Left cardiac atrium (tissue), 4 donors: Measurements from ENCODE around the gene PLXND1. TPM values are rescaled to one million over a fixed set of nuclear protein-coding genes. Genes with fewer than 3 reads are reported as not detected.
A peak's percentile ranks its signal among the peaks of the same experiment; 100 is the strongest.

Experiments
- ATAC-seq, 2 donors: fragments of 200-7000 bp; cut with Tn5 transposase; one replicate each; pipeline ENCODE4 v1.9.1; 2020; ENCODE audit warnings: mild to moderate bottlenecking in 2 of 2, moderate library complexity in 2 of 2
- DNase-seq: peaks from one replicate; pipeline ENCODE4 v3.0.0-alpha.2; 2020
- intact Hi-C, 2 donors: fragments of 100-400 bp; cut with DNase I; formaldehyde crosslinking; loops; one replicate each; pipeline versions ENCODE4 v1.14.1 to v1.15.1; 2022 to 2023
- total RNA-seq, 2 donors: library from RNA; stranded (reverse); fragmentation: NEBNext Ultra II Directional; extraction: Animal tissue kit (Norgen Biotek cat#: 25700); gene quantifications; one replicate each; pipeline ENCODE4 v1.2.1, GENCODE V29; 2021
- donor health status: DM: no; HTN: yes; CAD: no.
- donor health status: DM: no; HTN: yes; CAD: no; lungs with severe emphysema.
- donor health status: DM: yes; HTN: yes; CAD: no.
- donor health status: Dilated cardiomyopathy.

Gene PLXND1
- total RNA-seq, 2 donors from 2014 or later = 106 to 112 TPM

DNA sequence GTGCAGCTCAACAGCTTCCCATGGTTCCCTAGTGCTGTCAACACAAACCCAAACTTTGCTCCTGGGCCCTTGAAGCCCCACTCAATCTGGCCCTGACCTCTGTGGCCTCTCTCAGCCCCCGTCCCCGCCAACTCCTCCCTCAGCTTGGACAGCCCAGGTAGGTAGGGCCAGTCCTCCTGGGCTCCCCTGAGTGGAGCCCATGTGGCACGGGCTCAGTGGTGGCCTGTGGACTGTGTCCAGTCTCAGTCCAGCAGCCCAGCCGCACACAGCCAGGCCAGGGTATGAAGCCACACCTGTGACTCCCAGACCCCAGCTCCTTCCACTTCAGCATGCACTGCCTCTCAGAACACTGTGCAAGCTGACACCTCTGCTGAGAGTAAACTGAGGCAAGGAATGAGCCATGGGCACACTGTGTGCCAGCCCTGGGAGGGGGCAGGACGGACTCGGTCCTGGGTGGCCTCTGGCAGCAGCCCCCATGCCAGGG, 11.5 kb downstream of the PLXND1 start:
- intact Hi-C loops = no loop called here
- no peak for ATAC-seq
- no peak for DNase-seq

DNA sequence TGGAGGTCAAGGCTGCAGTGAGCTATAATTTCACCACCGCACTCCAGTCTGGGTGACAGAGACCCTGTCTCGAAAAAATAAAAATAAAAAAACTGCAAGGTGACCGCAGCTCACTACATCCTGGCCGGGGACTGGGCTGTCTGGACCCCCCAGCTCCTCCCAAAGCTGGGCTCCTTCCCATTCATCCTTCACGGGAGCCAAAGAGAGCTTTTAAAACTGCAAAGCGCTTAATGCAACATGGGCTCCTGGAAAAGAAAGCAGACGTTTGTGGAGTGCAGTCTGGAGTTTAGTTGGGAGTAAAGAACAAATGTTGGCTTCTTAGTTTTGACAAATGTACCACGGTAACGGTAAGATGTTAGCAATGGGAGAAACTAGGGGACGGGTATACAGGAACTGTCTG, 12.1 kb downstream of the PLXND1 start:
- ATAC-seq (no peak), DNase-seq (no peak)

DNA sequence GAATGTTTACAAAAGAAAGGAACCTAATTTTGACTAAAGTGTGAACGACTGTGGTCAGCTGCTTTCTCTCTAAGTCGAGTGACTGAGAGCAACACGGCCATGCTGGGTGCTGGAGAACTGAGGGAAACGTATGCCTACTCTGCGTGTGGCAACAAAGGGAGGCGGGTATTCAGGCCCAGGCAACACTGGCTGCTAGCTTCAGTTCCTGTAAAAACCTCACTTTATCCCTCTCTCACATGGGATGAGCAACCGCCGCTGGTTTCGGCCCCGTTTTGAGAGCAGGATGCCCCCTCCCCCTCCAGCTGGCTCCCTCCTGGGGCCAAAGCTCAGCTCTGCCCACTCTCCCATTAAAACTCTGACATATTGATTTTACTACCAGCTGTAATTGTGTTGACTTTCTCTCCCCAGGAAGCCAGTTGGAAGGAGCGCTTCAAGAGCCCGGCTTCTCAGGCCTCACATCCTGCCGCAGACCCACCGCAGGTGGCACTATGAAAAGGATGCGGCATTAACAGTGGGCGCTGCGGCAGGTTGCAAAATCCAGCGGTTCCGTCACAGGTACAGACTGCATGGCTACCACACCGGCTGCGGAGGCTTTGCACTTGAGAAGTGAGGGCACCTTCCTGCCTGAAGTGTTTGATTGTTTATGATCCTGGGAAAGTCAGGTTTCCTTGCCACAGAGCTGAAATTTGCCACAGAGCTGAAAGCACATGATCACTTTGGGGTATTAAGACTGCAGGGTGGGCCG, 12.7 kb downstream of the PLXND1 start:
- DNase-seq (no peak), ATAC-seq (no peak)
- intact Hi-C loops = no loop called here

More for the DNA sequence above, 12.1 kb downstream of the PLXND1 start:
- intact Hi-C loops = no loop called here

DNA sequence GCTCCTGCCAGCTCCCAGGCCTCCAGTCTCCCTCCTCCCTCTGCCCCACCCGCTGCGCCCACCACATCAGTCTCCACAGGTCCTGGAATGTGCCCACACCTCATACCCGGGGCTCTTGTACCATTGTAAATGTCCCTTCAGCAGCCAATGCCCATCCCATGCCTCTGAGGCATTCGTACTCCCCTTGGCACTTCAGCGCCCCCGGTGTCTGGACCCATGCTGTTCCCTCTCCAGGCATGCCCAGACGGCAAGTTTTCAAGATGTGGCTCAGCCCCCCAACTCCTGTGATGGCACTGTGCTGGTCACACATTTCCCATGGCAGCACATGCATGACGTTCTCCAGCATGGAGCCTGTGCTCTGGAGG, 13.3 kb downstream of the PLXND1 start:
- intact Hi-C loops = no loop called here
- DNase-seq = no peak
- ATAC-seq = no peak

DNA sequence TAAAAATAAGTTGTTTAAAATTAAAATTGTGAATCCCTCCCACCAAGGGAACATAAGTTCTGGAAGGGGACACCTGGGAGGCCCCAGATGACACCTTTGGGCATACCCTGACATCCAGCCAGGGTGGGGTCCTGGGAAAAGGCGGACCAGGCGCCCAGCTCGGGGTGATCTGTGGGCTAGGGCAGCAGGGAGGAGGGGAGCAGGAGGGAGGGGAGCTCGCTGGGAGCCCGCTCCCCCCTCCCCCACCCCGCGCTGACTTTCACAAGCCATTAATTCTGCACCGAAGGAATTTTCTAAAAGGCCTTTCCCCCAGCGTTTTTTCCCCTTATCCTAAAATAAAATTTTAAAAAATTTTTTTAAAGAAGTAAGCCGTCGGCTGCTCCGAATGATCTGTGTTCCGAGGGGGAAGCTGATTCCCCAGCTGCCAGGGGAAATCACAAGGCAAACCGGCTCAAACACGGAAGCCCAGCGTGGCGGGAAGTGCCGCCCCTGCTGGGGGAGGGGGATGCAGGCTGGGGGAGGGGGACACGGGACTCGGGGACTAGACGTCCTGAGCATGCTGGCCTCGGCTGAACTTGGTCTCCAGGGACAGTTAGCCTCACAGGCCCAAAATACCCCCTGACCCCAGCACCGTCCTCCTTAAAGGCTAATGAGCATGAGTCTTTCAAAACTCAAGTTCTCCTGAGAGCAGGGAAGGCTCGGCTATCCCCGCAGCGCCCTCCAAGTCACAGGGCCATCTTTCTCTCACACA, 13.9 kb downstream of the PLXND1 start:
- DNase-seq = peak; percentile 80
- intact Hi-C loops = no loop called here

DNA sequence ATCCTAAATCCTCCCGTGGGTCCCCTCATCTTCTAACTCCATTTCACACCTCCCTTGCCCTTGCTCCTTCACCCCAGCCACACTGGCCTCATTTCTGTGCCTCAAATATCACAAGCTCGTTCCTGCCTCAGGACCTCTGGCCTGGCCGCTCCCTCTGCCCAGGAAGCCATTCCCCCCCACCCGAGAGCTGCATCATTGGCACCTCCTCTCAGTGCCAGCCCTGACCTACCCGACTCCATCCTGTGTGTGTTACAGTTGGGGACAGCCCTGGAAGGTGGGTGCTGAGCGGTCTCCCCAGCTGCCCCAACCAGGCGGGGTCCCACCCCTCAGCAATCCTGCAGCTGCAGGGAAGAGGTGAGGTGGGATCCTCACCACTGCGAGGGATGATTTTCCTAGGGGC, 14.5 kb downstream of the PLXND1 start:
- ATAC-seq = no peak
- intact Hi-C loops = no loop called here
- DNase-seq = no peak

More for the DNA sequence above, 13.9 kb downstream of the PLXND1 start:
- peak; percentile 9 to 28 for ATAC-seq

DNA sequence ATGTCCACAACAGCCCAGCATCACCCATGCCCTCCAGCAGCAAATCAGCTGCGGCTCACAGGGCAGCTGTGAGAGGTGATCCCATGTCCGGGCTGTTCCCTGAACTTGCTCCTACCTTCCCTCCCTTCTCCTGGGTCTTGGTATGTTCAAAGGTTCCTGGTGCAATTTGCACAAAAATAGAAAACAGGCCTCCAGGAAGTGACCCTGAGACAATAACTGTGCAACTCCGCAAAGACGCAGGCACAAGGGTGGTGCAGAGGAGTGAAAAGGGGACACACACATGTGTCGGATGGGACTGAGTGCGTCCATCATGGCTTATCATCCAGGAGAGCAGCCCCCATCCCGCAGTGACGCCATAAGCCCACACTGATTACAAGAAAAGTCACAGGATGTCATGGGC, 16.3 kb downstream of the PLXND1 start:
- no peak for DNase-seq
- no peak for ATAC-seq
- intact Hi-C loops = no loop called here

DNA sequence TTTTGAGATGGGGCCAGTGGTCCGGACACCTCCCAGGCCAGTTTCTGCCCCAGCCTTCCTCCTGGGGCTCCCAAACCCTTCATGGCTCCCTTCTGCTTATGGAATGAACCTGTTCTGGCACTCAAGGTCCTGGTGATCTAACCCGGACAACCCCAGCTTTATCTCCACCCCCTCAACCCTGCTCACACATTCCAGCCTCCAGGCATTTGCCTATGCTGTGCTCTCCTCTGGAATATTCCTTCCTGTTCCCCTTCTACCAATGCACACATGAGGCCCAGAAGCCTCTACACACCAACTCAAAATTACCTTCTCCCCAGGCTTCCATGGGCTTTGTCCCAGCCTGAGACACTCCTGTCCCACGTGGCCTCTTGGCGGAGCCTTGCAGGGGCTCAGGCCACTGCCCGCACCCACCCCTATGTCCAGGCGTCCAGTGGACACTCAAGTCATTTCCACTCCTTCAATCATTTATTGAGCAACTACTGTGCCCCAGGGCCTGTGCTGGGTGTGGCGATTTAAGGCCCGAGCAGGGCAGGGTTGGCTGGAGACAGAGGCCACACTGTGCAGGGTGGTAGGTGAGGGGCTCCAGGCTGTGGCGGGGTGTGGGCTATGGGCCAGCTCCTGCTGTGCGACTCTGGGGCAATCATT, 18.8 kb downstream of the PLXND1 start:
- DNase-seq (no peak), ATAC-seq (no peak)
- intact Hi-C loops = no loop called here

DNA sequence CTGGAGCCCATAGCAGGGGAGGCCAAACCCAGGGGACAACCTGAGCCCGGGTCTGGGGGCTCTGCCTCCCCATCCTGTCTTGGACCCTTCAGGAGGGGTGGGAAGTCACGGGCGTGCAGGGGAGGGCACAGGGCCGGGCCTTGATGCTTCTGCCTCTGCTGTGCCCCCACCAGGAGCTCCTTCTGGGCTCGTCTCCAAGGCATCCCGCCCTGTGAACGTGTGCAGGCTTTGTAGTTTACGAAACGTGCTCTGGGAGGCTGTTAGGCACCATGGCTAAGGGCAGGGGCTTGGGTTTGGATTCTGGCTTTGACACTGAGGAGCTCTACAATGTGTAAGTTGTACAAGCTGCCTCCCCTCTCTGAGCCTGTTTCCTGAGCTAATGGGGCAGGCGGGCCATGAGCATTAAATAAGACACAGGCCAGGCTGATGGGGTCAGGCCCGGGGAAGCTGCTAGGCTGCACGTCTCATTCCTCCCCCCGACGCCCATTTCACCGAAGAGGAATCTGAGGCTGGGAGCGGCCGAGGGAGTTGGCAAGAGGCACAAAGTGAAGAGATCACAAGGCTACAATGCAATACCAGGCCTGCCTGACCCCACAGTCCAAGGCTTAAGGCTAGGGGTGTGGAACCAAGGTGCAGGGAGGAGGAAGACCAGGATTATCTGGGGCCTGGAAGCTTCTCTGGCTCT, 19.6 kb downstream of the PLXND1 start:
- DNase-seq = peak; percentile 72
- ATAC-seq = no peak
- intact Hi-C loops = no loop called here

DNA sequence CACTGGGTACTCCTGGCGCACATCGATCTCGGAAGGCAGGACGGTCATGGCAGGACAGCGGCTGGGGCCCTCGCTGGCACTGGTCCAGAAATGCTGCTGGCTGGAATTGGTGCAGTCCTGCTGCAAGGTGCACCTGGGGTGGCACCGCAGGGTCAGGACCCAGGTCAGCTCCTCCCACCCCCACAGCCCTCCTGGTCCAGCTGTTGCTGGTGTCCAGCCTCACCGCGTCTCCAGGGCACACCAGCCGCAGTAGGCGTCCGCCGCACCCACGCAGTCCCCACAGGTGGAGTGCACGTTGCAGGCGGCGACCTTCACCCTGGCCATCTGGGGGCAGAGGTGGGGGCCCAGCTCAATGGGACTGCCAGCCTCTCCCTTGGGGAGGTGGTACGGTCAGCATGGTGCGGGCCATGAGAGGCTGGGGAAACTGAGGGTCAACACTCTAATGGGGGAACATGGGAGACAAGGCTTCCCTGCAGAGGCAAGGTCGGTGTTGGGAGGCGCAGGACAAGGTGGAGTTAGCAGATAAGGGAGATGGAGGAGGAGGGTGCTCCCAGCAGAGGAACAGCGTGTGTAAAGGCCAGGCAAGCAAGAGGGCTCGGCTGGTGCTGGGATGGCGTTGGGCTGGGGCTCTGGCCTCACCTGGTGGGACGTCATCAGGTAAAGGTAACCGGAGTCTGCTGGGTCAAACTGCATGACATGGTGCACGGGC, 20.4 kb downstream of the PLXND1 start:
- no peak for DNase-seq
- intact Hi-C loops = no loop called here
- ATAC-seq = no peak

DNA sequence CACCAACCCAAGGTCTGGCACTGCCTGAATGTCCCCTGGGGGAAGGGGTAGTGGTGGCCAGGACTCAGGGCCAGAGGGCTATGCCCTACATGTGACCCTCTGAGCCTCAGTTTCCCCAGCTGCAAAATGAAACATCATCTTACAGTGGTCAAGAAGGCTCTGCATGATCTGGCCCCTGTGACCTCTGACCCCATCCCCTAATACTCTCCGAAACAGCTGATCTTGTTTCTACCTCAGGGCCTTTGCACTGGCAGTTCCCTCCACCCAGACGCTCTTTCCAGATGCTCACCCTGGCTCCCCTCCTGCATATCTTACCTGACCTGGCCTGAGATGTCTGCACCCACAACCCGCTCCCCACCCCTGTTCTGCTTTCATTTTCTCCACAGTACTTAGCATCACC, 21.8 kb downstream of the PLXND1 start:
- ATAC-seq (no peak), DNase-seq (no peak)
- intact Hi-C loops = no loop called here

DNA sequence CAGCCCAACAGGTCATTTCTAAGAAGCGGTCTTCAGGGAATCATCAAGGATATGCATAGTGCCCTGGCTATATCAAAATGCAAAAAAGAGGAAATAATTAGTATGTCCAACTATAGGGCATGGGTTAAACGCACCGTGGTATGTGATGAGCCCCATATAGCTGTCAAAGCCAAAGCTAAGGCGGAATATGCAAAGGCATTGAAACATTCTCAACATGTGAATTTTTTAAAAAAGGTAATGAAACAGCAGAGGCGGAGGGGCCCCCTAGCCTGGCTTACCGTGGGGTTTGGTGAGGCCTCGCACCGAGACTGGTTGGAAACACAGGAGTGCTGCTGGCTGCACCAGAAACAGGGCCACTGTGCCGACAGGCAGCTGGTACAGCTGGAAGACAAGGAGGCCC, 23.2 kb downstream of the PLXND1 start:
- no peak for ATAC-seq
- intact Hi-C loops = no loop called here

DNA sequence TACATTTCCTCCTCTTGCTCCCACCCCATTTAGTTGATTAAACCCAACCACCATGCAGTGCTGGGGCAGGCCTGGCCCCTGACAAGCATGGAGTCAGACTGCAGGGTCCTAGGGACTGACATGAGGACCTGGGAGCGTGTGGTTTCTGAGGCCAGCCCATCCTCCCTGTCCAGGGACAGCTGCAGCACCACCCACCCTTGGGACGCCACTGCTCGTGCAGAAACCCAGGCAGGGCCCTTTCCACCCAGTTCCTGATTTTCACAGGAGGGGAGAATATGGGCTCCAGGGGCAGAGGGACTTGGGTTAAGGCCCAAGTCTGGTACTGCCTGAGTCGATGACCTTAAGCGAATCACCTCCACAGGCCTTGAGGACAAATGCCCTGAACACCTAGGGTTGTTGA, 23.7 kb downstream of the PLXND1 start:
- ATAC-seq = no peak
- DNase-seq = no peak
- intact Hi-C loops = no loop called here

More for the DNA sequence above, 23.2 kb downstream of the PLXND1 start:
- no peak for DNase-seq

DNA sequence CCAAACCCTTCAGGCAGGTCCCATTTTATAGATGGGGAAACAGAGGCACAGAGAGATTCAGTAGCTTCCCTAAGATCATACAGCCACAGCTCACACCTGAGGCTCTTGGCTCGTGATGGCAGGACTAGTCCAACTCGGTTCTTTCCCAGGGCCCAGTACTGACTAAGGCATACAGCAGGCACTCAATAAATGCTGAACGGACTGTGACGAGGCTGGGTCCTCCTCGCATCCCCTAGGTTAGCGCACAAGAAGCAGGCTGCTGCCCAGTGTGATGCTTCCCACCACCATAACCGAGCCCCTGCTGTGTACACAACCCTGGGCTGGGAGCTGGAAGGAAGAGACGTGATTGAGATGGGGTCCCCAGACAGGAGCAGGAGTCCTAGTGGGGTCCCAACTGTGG, 24.9 kb downstream of the PLXND1 start:
- no peak for ATAC-seq
- intact Hi-C loops = no loop called here
- no peak for DNase-seq

DNA sequence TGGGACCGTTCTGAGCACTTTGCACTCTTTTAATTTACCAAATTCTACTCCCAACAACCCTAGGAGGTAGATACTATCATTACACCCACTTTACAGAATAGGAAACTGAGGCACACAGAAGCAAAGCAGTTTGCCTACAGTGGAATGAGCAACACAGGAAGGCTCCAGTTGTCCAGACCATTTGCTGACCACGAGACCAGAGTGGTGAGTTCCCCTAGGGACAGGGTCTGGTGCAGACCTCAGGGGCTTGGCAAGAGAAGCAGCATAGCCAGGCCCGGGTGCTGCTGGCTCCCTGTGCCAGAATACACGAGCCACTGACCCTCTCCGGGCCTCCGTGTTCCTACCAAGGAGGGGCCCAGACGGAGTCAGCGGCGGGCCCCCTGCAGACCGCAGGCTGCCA, 26.5 kb downstream of the PLXND1 start:
- DNase-seq (no peak), ATAC-seq (no peak)
- intact Hi-C loops = no loop called here

DNA sequence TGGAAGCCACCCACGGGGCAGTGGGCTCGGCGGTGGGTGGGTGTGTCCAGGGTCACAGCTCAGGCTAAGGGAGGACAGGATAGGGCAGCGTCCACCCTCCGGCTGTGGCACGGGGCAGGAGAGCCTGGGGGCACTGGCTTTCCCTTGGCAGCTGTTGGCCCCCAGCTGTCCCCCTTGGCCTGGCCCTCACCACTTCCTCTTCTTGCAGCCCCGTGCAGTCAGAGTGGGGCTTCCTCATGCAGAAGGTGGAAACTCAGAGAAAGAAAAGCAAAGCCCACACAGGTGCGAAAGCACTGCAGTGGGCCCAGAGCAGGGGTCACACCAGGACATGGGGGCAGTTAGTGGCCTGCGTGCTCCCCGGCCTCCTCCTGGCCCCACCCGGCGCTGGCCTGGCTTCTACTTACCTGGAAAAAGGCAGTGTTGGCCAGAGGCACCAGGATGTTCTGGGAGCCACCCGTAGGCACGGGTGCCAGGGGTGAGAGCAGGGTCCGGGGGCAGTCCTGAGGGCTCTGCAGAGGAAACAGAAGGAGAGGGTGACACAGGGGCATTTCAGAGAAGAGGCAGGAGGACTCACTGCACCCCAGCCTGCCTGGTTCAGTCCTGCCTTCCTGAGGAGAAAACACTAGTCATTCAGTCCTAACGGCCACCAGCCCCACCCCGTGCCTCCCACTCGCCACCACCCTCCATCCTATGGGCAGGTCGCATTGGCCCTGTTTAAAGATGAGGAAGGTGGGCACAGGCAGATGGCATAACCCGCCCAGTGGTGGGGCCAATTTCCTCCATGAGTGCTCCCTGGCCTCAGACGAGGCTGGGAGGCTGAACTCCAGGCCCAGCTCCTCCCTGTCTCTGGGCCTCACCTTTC, 28.3 kb downstream of the PLXND1 start:
- ATAC-seq (peak; percentile 47 to 64), DNase-seq (no peak)
- intact Hi-C loops = no loop called here

DNA sequence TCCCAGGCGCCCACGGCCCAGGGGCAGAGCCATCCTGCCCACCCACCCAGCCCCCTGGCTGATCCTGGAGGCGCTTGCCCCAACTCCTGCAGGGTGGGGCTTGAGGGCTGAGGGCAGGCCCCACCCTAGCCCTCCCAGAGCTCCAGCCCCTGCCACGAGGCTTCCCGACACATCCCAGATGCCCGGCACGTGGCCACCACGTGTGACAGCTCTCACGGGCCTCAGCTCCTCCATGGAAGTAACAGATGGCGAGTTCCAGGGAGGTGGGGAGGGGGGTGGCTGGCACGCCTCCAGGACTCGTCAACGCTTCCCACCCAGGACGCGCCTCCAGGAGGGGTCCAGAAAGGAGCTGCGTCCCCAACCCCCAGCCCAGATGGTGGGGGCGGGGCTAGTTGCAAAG, 29.1 kb downstream of the PLXND1 start:
- DNase-seq (peak; percentile 60), ATAC-seq (peak; percentile 25 to 40)
- intact Hi-C loops = no loop called here
